OCI-LY7 (cell line): ENCODE results near the gene ZMYND8. TPM values are rescaled to one million over a fixed set of nuclear protein-coding genes. Genes with fewer than 3 reads are reported as not detected.

Source experiments
- BruUV-seq: library from RNA; stranded (reverse); fragments of 400-500 nt; replicated peaks from 2 replicates; lab custom pipeline; 2021; lab: Mats Ljungman, UMichigan
- CTCF ChIA-PET: fragments of 300-600 bp; sonication (Branson Sonifier 250); formaldehyde crosslinking; loops from one replicate; lab custom pipeline; 2022; ENCODE audit warnings: antibody characterized with exemption; ENCODE audit not compliant: unreplicated experiment; lab: Charles Lee
- POLR2A ChIA-PET: fragments of 300-600 bp; sonication (Branson Sonifier 250); formaldehyde crosslinking; loops from one replicate; lab custom pipeline; 2022; ENCODE audit warnings: antibody characterized with exemption; lab: Charles Lee
- DNase-seq: peaks from one replicate; pipeline ENCODE4 v3.0.0-alpha.2; 2015; ENCODE audit warnings: low spot score
- H2AFZ ChIP-seq: fragments of 200-600 bp; sonication (generic), shearing (Covaris generic); 2 replicates; pipeline ENCODE4 v1.6.1; 2014; ENCODE audit warnings: mild to moderate bottlenecking, antibody characterized with exemption, low read length, moderate library complexity
- H3K27ac ChIP-seq: fragments of 200-600 bp; sonication (generic); 2 replicates; pipeline ENCODE4 v1.5.1; 2014; ENCODE audit warnings: mixed run types, low read depth, mild to moderate bottlenecking, moderate library complexity, low read length, inconsistent platforms; ENCODE audit not compliant: poor library complexity, severe bottlenecking
- H3K36me3 ChIP-seq: fragments of 200-600 bp; sonication (generic); 2 replicates; pipeline ENCODE4 v1.6.1; 2014; ENCODE audit warnings: mild to moderate bottlenecking, antibody characterized with exemption, low read length, moderate library complexity, mixed read lengths; ENCODE audit not compliant: insufficient read depth
- H3K4me1 ChIP-seq: fragments of 200-600 bp; sonication (generic); 2 replicates; pipeline ENCODE4 v1.5.1; 2014; ENCODE audit warnings: mild to moderate bottlenecking, low read length; ENCODE audit not compliant: insufficient read depth, poor library complexity, severe bottlenecking
- H3K4me2 ChIP-seq: fragments of 200-600 bp; sonication (generic); 2 replicates; pipeline ENCODE4 v1.6.1; 2014; ENCODE audit warnings: mild to moderate bottlenecking, low read length
- H3K4me3 ChIP-seq: fragments of 200-600 bp; sonication (generic); 2 replicates; pipeline ENCODE4 v1.5.1; 2014; ENCODE audit warnings: mild to moderate bottlenecking, low read depth, low read length; ENCODE audit not compliant: poor library complexity, severe bottlenecking
- H3K79me2 ChIP-seq: fragments of 200-600 bp; sonication (generic); 2 replicates; pipeline ENCODE4 v1.6.1; 2016; ENCODE audit warnings: low read depth, mild to moderate bottlenecking, low read length, moderate library complexity, mixed read lengths; ENCODE audit not compliant: insufficient read depth
- H3K9me2 ChIP-seq: fragments of 200-600 bp; sonication (generic); 2 replicates; pipeline ENCODE4 v1.6.1; 2016; ENCODE audit warnings: mild to moderate bottlenecking, low read length, mixed read lengths; ENCODE audit not compliant: insufficient read depth
- H3K9me3 ChIP-seq: fragments of 200-600 bp; sonication (generic); 2 replicates; pipeline ENCODE4 v1.6.1; 2014; ENCODE audit warnings: mild to moderate bottlenecking, mixed run types, low read length, mixed read lengths
- H4K20me1 ChIP-seq: fragments of 200-600 bp; sonication (generic); 2 replicates; pipeline ENCODE4 v1.6.1; 2014; ENCODE audit warnings: mild to moderate bottlenecking, antibody characterized with exemption, low read length, moderate library complexity, mixed read lengths; ENCODE audit not compliant: insufficient read depth
- EZH2phosphoT487 ChIP-seq: fragments of 200-600 bp; sonication (generic); IDR thresholded peaks from 2 replicates; pipeline ENCODE4 v1.6.1; 2018; ENCODE audit warnings: low read depth, borderline replicate concordance, mild to moderate bottlenecking, mixed run types, antibody characterized with exemption, low read length, moderate library complexity, mixed read lengths
- intact Hi-C: fragments of 100-400 bp; cut with micrococcal nuclease; formaldehyde crosslinking; loops from one replicate; pipeline ENCODE4 v1.10.0; 2022; ENCODE audit not compliant: unreplicated experiment
- total RNA-seq, 2 experiments: library from RNA; depleted of rRNA in 1 of 2; stranded (reverse); fragments of >200 nt in 1 of 2; shearing (Covaris generic) in 1 of 2; gene quantifications; 2 replicates each; pipeline ENCODE4 v1.2.3, GENCODE V29; 2014 to 2022
- TF ChIP-seq, protein P1 (sequence below): fragments of 200-600 bp; sonication (generic); conservative IDR thresholded peaks from 2 replicates; pipeline ENCODE4 v1.5.1; 2014; ENCODE audit warnings: mild to moderate bottlenecking, antibody characterized with exemption, low read length, moderate library complexity, mixed read lengths

The ZMYND8 gene
- total RNA-seq, 2 experiments from 2014 or later: 30.4 to 69.1 TPM

DNA sequence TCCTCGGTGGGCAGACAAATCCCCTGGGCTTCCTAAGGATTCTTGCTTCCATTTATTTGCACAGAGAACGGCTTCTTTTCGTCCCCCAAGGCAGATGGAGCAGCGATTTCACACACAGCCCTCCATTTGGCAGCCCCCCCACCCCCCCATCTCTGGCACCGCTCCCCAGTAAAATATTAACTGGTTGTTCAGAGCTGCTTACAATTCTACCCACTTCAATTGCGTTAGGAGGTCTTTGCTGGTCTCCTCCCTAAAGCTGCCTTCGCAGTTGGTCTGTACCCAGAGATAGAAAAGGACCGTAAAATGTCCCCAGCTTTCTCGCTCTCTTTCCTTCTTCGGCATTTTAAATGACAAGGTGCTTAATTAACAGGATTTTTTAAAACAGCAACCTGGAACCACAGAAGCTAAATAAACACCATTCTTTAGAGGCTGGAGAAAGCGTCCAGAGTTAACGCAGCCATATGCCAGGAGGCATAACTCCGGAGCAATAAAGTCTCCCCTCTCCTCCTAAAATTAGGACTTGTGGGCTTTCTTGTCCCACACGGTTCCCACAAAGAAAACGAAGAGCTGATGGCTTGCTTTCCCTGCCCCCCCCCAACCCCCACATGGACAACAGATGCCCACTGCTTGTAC lies 1.7 kb upstream of the ZMYND8 start:
- H3K36me3 ChIP-seq: peaks cover 12% of the 10 kb centered on the region; the same call in 1 of the 2 replicates
- ChIA-PET POLR2A (interaction anchor here (0.7 to 3.0 kb wide), 13 partner anchors 9 to 257 kb away, joined by 3 to 14 read pairs (median 3); no protein-coding TSS in a partner anchor), CTCF (interaction anchor here (0.9 to 1.6 kb wide), 2 partner anchors 8 to 26 kb away, joined by 3 to 6 read pairs; no protein-coding TSS in a partner anchor)
- H3K4me2 ChIP-seq: peak overlapping the region; percentile 98
- H3K4me1 ChIP-seq: peaks cover 62% of the 10 kb centered on the region
- no TSS peak for BruUV-seq
- H2AFZ ChIP-seq: peak overlapping the region; percentile 93; the same call in 1 of the 2 replicates
- H3K27ac ChIP-seq: peak overlapping the region; percentile 90
- H3K9me3 ChIP-seq: no peaks in the 10 kb centered on the region
- no peaks in the 10 kb centered on the region for H4K20me1 ChIP-seq
- H3K9me2 ChIP-seq: no peaks in the 10 kb centered on the region
- DNase-seq: peak; percentile 20
- H3K4me3 ChIP-seq: peak overlapping the region; percentile 74
- intact Hi-C loops: loop anchor here (10.0 kb wide), 1 partner anchor 1687 kb away; the partner anchor contains the start of gene CSE1L
- TF ChIP-seq, protein P1, sequence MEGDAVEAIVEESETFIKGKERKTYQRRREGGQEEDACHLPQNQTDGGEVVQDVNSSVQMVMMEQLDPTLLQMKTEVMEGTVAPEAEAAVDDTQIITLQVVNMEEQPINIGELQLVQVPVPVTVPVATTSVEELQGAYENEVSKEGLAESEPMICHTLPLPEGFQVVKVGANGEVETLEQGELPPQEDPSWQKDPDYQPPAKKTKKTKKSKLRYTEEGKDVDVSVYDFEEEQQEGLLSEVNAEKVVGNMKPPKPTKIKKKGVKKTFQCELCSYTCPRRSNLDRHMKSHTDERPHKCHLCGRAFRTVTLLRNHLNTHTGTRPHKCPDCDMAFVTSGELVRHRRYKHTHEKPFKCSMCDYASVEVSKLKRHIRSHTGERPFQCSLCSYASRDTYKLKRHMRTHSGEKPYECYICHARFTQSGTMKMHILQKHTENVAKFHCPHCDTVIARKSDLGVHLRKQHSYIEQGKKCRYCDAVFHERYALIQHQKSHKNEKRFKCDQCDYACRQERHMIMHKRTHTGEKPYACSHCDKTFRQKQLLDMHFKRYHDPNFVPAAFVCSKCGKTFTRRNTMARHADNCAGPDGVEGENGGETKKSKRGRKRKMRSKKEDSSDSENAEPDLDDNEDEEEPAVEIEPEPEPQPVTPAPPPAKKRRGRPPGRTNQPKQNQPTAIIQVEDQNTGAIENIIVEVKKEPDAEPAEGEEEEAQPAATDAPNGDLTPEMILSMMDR: no peak
- TF ChIP-seq EZH2phosphoT487: no peak
- peaks cover 34% of the 10 kb centered on the region for H3K79me2 ChIP-seq

DNA sequence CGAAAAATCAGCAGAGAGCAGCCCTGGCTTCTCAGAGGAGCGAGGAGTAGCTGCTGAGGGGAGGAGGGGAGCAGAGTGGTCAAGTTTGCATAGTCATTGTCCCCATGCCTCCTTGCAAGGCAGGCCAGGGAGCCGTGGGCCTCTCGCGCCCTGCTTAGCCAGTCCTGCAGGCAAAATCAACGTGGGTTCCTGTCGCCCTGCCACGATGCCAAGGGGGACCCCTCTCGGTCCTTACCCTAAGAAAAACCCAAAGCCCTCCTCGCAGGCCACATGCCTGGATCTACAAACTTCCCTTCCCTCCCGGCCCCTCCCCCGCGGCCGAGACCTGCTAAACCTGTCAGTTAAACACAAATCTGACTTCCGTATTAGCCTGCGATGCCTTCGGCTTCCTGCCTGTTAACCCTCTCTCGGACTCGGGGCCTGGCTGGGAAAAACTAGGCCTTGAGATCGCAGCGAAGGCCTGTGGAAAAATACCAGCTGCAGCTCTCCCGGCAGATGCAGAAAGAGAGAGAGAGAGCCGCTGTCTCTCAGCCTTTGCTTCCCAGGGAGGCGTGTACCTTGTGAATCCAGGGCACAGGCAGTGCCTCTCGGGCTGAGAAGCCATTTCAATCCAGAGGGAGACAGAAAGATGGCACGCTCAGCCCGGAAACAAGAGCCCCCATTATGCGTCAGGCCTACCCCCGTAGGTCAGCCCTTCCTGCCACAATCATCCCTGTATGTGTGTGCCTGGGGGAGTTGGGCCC lies 968 bp upstream of the ZMYND8 start:
- Histone ChIP-seq H3K4me2 (peak overlapping the region; percentile 98), H3K9me2 (no peaks in the 10 kb centered on the region), H3K79me2 (peaks cover 41% of the 10 kb centered on the region), H2AFZ (peak overlapping the region; percentile 21; the same call in 1 of the 2 replicates), H3K4me3 (peak overlapping the region; percentile 74), H3K9me3 (no peaks in the 10 kb centered on the region), H3K27ac (peak overlapping the region; percentile 90), H4K20me1 (no peaks in the 10 kb centered on the region), H3K4me1 (peaks cover 68% of the 10 kb centered on the region), H3K36me3 (peaks cover 19% of the 10 kb centered on the region; the same call in 1 of the 2 replicates)
- TSS peak; percentile 88 for BruUV-seq
- ChIA-PET CTCF (no interaction called here), POLR2A (interaction anchor here (0.6 to 3.0 kb wide), 10 partner anchors 9 to 258 kb away, joined by 3 to 14 read pairs (median 3); no protein-coding TSS in a partner anchor)
- TF ChIP-seq, protein P1: no peak
- TF ChIP-seq EZH2phosphoT487: no peak
- intact Hi-C loops: loop anchor here (2.0 to 10.0 kb wide), 2 partner anchors 95 to 1687 kb away; partner anchors contain the start of gene CSE1L
- DNase-seq: peak; percentile 88
